HepG2 (cell line): ENCODE measurements around the gene METTL23. TPM values are rescaled to one million over a fixed set of nuclear protein-coding genes. Genes with fewer than 3 reads are reported as not detected.

Experiments used
- AKNA ChIP-seq: sonication (generic); formaldehyde crosslinking; IDR thresholded peaks from 2 replicates; pipeline ENCODE4 v1.4.0; 2020; ENCODE audit warnings: missing genetic modification reagents, borderline replicate concordance
- ATF4 ChIP-seq, 2 experiments: fragments of 450-650 bp in 1 of 2; sonication (generic) in 1 of 2; formaldehyde crosslinking; IDR thresholded peaks; 2 replicates each; pipeline versions ENCODE4 v1.5.0 to v1.8.0; 2020 to 2022; ENCODE audit warnings: mild to moderate bottlenecking in 1 of 2, missing genetic modification reagents in 1 of 2
- BCL6 ChIP-seq: IDR thresholded peaks from 2 replicates; pipeline ENCODE4 v1.6.1; 2016; ENCODE audit warnings: missing genetic modification reagents, missing compliant biosample characterization
- E2F5 ChIP-seq: sonication (generic); formaldehyde crosslinking; conservative IDR thresholded peaks from 2 replicates; pipeline ENCODE4 v1.4.0; 2020; ENCODE audit warnings: missing genetic modification reagents
- GMEB1 ChIP-seq: sonication (generic); formaldehyde crosslinking; IDR thresholded peaks from 2 replicates; pipeline ENCODE4 v1.5.1; 2020; ENCODE audit warnings: missing genetic modification reagents, mild to moderate bottlenecking, borderline replicate concordance
- GPBP1L1 ChIP-seq: sonication (generic); formaldehyde crosslinking; IDR thresholded peaks from 2 replicates; pipeline ENCODE4 v1.5.0; 2020; ENCODE audit warnings: mild to moderate bottlenecking, missing genetic modification reagents
- IKZF5 ChIP-seq: IDR thresholded peaks from 2 replicates; pipeline ENCODE4 v1.6.1; 2018; ENCODE audit warnings: missing genetic modification reagents, mild to moderate bottlenecking, missing compliant biosample characterization
- TRIM22 ChIP-seq: fragments of 450-650 bp; IDR thresholded peaks from 2 replicates; pipeline ENCODE4 v1.6.1; 2017
- ZFAT ChIP-seq: sonication (generic); formaldehyde crosslinking; conservative IDR thresholded peaks from 2 replicates; pipeline ENCODE4 v1.8.1; 2023; ENCODE audit warnings: missing genetic modification reagents, inconsistent platforms
- ZNF136 ChIP-seq: sonication (generic); formaldehyde crosslinking; IDR thresholded peaks from 2 replicates; pipeline ENCODE4 v1.8.1; 2022; ENCODE audit warnings: low read depth, mild to moderate bottlenecking, moderate library complexity, missing genetic modification reagents
- ZNF34 ChIP-seq: sonication (generic); formaldehyde crosslinking; IDR thresholded peaks from 2 replicates; pipeline ENCODE4 v1.4.0; 2020; ENCODE audit warnings: mild to moderate bottlenecking, missing genetic modification reagents, borderline replicate concordance
- polyA plus RNA-seq, 8 experiments: library from polyadenylated mRNA; depleted of rRNA in 3 of 8; stranded (reverse) in 7 of 8; unstranded in 1 of 8; fragments of >200 nt; fragmentation: Illumina TruSeq in 4 of 8; extraction: Trizol in 4 of 8; gene quantifications; 2 replicates each; pipeline versions ENCODE4 v1.2.1 to v1.2.3, GENCODE V29; 2011 to 2016; ENCODE audit warnings: low read depth in 4 of 8, missing spikeins in 1 of 8, mixed read lengths in 1 of 8; ENCODE audit not compliant: insufficient read depth in 1 of 8
- total RNA-seq, 5 experiments: library from RNA; depleted of rRNA; stranded (reverse); fragments of >200 nt; fragmentation: Illumina TruSeq; extraction: Trizol; gene quantifications; 2 replicates each; pipeline ENCODE4 v1.2.3, GENCODE V29; 2016; ENCODE audit warnings: low read depth in 1 of 5

Gene METTL23
- total and polyA plus RNA-seq, 2 of the 13 experiments (the other 11 are each of a cell fraction or from before 2014, with no cell fraction given) = 39.9 to 104 TPM

- TF ChIP-seq E2F5 (0 out of 2 replicates have a peak, but pooled peaks have one; percentile 24), ZFAT (CRISPR knock-in tag) (no peak), GPBP1L1 (CRISPR knock-in tag) (no peak), AKNA (CRISPR knock-in tag) (no peak), BCL6 (CRISPR knock-in tag) (no peak; the same call in 1 of the 2 replicates), TRIM22 (no peak), GMEB1 (CRISPR knock-in tag) (peak; percentile 73), ZNF34 (CRISPR knock-in tag) (0 out of 2 replicates have a peak, but pooled peaks have one; percentile 82), ATF4 (CRISPR knock-in tag; IDR thresholded peaks at IDR 0.05) (peak in 1 of 2 experiments; percentile 77; a peak in 2 of 4 replicates), IKZF5 (CRISPR knock-in tag) (peak; percentile 53), ZNF136 (CRISPR knock-in tag) (no peak; the same call in 1 of the 2 replicates)
Observed at GRCh38 chr17:76726776-76727718, at the start of gene METTL23 (continued).
